GM18507 (cell line): Measurements from ENCODE around the gene OSBPL10.
A peak's percentile ranks its signal among the peaks of the same experiment; 100 is the strongest.
"Not testable (repeated sequence)": the region's sequence is repeated elsewhere in the genome, so short reads cannot be mapped to it uniquely, and the experiment has no call there.

Experiments
- DNase-seq: peaks from one replicate; pipeline ENCODE4 v3.0.0; 2011; ENCODE audit warnings: low read depth; ENCODE audit not compliant: insufficient read length; ENCODE audit errors: extremely low spot score
- FAIRE-seq: peaks from 2 replicates; lab custom pipeline; 2011; peaks lifted over from hg19 to GRCh38; lab: Jason Lieb, UNC

The OSBPL10 gene

GRCh38 chr3:31996195-31996594, 15.1 kb upstream of the OSBPL10 start:
- FAIRE-seq (no peak), DNase-seq (no peak)

- not testable (repeated sequence) for DNase-seq, FAIRE-seq
These were observed 14.0 kb upstream of the OSBPL10 start for GRCh38 chr3:31995026-31995425.

GRCh38 chr3:31993843-31994242, 12.8 kb upstream of the OSBPL10 start:
- FAIRE-seq (no peak), DNase-seq (no peak)

- FAIRE-seq, DNase-seq: not testable (repeated sequence)
These were observed 11.9 kb upstream of the OSBPL10 start for GRCh38 chr3:31992995-31993394.

GRCh38 chr3:31988271-31988670, 7.2 kb upstream of the OSBPL10 start:
- DNase-seq, result no peak
- FAIRE-seq, result no peak

- FAIRE-seq (no peak), DNase-seq (no peak)
These were observed 4.8 kb upstream of the OSBPL10 start for GRCh38 chr3:31985831-31986230.

GRCh38 chr3:31984321-31984720, 3.3 kb upstream of the OSBPL10 start:
- DNase-seq (no peak), FAIRE-seq (no peak)

GRCh38 chr3:31980530-31981205, 394 bp downstream of the OSBPL10 start:
- DNase-seq (no peak), FAIRE-seq (no peak)

GRCh38 chr3:31979001-31979697, 1.9 kb downstream of the OSBPL10 start:
- FAIRE-seq (peak; percentile 5), DNase-seq (no peak)

- DNase-seq (no peak), FAIRE-seq (no peak)
These were observed 2.5 kb downstream of the OSBPL10 start for GRCh38 chr3:31978553-31978952.

- FAIRE-seq (no peak), DNase-seq (no peak)
These were observed 3.3 kb downstream of the OSBPL10 start for GRCh38 chr3:31977736-31978135.

- no peak for DNase-seq
These were observed 4.8 kb downstream of the OSBPL10 start for GRCh38 chr3:31976302-31976701.

GRCh38 chr3:31974964-31975363, 6.1 kb downstream of the OSBPL10 start:
- DNase-seq (no peak), FAIRE-seq (no peak)

More at GRCh38 chr3:31976302-31976701, 4.8 kb downstream of the OSBPL10 start:
- FAIRE-seq, result no peak

GRCh38 chr3:31974471-31974870, 6.6 kb downstream of the OSBPL10 start:
- FAIRE-seq (no peak), DNase-seq (no peak)

GRCh38 chr3:31973837-31974236, 7.2 kb downstream of the OSBPL10 start:
- FAIRE-seq (no peak), DNase-seq (no peak)

- no peak for DNase-seq
- FAIRE-seq, result no peak
These were observed 8.0 kb downstream of the OSBPL10 start for GRCh38 chr3:31973081-31973480.

GRCh38 chr3:31971607-31972006, 9.5 kb downstream of the OSBPL10 start:
- DNase-seq, result no peak
- no peak for FAIRE-seq

GRCh38 chr3:31968927-31969418, 12.1 kb downstream of the OSBPL10 start:
- no peak for FAIRE-seq
- no peak for DNase-seq

- DNase-seq (no peak), FAIRE-seq (no peak)
These were observed 12.6 kb downstream of the OSBPL10 start for GRCh38 chr3:31968369-31968926.

GRCh38 chr3:31967592-31967991, 13.5 kb downstream of the OSBPL10 start:
- DNase-seq (no peak), FAIRE-seq (no peak)
